GM12865 (cell line): ENCODE results near the gene CDK9.

Experiments used
- DNase-seq: peaks from one replicate; pipeline ENCODE4 v3.0.0; 2010; ENCODE audit warnings: low read depth
- H3K4me3 ChIP-seq: 2 replicates; pipeline ENCODE4 v1.5.1; 2011; ENCODE audit warnings: mild to moderate bottlenecking, low read depth, low read length, control low read depth
- TF ChIP-seq, protein P1 (sequence below): IDR thresholded peaks from 2 replicates; pipeline ENCODE4 v1.5.1; 2011; ENCODE audit warnings: low read length, control low read depth, low read depth, inconsistent platforms; ENCODE audit not compliant: insufficient read depth; ENCODE audit errors: missing control alignments

The CDK9 gene

DNA sequence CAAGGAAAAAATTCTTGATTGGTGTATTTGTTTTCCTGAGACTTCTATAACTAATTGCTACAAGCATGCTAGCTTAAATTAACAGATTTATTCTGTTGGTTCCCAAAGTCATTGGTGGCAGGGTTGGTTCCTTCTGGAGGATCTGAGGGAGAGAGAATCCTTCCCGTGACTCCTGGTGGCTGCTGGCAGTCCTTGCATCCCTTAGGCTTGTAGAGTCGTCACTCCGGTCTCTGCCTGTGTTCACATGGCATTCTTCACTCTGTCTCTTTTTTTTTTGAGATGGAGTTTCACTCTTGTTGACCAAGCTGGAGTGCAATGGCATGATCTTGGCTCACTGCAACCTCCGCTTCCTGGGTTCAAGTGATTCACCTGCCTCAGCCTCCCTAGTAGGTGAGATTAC, 5.3 kb downstream of the CDK9 start:
- H3K4me3 ChIP-seq, result no peak overlapping the region
- DNase-seq, result no peak
- TF ChIP-seq, protein P1, sequence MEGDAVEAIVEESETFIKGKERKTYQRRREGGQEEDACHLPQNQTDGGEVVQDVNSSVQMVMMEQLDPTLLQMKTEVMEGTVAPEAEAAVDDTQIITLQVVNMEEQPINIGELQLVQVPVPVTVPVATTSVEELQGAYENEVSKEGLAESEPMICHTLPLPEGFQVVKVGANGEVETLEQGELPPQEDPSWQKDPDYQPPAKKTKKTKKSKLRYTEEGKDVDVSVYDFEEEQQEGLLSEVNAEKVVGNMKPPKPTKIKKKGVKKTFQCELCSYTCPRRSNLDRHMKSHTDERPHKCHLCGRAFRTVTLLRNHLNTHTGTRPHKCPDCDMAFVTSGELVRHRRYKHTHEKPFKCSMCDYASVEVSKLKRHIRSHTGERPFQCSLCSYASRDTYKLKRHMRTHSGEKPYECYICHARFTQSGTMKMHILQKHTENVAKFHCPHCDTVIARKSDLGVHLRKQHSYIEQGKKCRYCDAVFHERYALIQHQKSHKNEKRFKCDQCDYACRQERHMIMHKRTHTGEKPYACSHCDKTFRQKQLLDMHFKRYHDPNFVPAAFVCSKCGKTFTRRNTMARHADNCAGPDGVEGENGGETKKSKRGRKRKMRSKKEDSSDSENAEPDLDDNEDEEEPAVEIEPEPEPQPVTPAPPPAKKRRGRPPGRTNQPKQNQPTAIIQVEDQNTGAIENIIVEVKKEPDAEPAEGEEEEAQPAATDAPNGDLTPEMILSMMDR, result no peak

DNA sequence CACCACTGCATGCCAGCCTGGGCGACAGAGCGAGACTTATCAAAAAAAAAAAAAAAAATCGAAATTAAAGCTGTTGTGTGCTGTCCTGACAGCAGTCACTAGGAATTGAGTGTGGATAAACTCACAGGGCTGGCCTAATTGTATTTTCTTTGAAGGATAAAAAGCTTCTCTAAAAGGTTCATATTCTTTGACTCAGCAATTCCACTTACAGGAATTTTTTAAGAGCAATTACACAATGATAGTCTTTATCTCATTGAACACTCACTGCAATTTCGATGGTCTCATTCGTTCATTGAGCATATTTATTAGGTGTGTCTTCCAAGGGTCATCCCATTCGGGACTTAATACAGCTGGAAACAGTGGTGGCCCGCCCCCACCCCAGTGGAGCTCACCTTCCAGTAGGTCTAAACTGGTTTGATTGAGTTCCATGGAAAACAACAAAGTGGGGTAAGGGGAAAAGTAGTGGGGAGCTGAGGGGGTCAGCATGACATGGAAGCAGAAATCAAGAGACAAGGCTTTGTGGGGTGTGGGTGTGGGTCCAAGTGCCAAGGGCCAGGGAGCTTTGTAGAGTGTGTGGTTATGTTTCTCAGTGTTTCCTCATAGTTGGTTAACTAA, 6.7 kb downstream of the CDK9 start:
- DNase-seq, result no peak
- no peak overlapping the region for H3K4me3 ChIP-seq
- TF ChIP-seq, protein P1, result no peak

DNA sequence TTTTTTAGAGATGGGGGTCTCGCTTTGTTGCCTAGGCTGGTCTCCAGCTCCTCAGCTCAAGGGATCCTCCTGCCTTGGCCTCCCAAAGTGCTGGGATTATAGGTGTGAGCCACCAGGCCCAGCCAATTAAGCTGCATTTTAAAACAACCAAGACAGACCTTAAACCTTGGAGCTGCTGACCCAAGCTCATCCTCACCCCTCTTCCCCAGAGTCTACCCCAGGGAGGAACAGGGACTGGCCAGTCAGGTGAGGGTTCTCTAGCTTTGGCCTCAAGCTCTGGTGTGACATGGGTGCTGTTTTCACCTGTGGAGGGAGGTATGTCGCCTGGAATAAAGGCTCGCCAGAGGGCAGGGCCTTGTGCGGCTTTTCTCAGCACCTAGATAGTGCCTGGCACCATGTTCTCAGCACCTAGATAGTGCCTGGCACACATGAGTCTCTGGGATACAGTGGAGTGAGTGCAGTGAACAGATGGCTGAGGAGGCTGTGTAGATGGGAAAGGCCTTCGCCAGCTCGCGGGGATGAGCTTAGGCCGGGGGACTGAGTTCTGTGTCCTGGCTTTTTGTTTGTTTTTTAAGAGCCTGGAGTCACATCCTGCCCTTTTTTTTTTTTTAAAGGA, 7.4 kb downstream of the CDK9 start:
- no peak for DNase-seq
- TF ChIP-seq, protein P1, result no peak
- H3K4me3 ChIP-seq, result no peak overlapping the region

DNA sequence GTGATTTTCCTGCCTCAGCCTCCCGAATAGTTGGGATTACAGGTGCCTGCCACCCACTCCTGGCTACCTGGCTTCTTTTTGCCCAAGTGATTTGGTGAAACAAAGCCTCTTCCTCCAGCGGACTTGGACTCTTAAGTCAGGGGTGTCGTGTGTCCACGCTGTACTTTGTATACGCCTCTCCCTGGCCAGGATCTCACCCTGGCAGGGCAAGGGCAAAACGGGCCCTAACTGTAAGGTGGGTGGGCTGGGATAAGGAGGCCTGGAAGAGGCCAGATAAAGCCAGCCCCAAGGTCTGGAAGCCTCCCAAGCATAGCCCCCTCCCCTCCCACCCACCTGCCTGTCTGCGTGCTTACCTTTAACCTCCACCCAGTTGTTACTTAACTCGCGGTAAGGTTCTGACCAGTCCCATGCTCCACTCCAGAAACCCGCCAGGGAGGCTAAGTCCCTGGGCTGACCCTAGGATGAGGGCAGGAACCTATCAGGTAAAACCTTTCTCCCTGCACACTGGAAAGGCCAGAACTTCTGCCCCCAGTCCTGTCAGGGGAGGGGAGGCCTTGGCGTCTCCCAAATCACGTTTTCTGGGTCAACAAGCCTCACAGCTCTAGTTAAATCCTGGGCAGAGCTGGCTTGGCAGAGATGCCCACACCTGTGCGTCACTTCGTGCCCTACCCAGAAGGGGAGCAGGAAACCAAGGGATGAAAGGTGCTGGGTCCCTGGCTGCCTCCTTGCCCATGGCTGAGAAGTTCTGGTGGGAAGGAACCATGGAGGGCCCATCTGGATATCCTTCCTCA, 8.4 kb downstream of the CDK9 start:
- no peak for DNase-seq
- TF ChIP-seq, protein P1, result no peak
- no peak overlapping the region for H3K4me3 ChIP-seq

DNA sequence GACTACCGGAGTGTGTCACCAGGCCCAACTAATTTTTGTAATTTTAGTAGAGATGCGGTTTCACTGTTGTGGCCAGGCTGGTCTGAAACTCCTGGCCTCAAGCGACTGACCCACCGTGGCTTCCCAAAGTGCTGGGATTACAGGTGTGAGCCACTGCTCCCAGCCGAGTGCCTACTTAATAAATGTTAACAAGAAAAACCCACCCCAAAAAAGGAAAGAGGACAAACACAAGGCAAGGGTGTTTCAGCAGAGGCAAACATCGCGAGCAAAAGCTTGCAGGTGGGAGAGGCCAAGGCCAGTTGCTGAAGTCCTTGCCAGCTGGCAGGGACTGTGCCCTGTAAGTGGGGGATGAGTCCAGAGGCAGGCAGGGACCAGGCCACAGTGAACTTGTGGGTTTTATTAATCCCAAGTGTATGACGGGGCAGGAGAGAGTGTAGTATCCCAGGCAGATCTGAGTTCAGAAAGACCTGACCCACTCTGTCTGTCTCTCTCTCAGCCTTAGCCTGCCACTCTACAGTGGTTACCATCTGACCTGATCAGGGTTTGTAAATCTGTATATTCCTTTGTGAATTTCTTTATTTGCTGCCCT, 10.5 kb downstream of the CDK9 start:
- TF ChIP-seq, protein P1, result no peak
- no peak for DNase-seq
- H3K4me3 ChIP-seq, result no peak overlapping the region

DNA sequence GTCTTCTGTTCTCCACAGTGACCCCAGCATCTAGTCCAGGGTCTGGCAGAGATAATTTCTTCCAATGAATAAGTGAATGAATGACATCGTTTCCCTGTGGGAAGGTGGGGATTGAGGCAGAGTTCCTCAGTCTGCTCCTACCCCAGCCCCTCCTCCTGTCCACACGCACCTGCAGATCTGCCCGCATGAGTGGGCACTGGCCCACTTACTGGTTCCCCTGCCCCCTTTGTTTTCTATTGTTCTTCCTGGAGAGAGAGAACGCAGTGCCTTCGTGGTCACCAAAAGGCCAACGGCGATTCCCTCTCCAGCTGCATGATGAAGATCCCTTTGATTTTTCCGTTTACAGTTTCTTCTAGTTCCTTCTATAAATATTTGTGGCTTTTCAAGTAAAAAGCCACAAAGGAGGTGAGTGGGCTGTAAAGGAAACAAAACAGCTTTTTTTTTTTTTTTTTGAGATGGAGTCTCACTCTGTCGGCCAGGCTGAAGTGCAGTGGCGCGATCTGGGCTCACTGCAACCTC, 11.1 kb downstream of the CDK9 start:
- DNase-seq, result no peak

More for the DNA sequence above, 11.1 kb downstream of the CDK9 start:
- H3K4me3 ChIP-seq, result no peak overlapping the region
- TF ChIP-seq, protein P1, result no peak
